Spinal cord (tissue), 10 donors: ENCODE measurements around the gene CYB5A. TPM values are rescaled to one million over a fixed set of nuclear protein-coding genes. Genes with fewer than 3 reads are reported as not detected.

Experiments
- DNase-seq, 6 donors: peaks; one replicate each; pipeline versions ENCODE4 v3.0.0 to v3.0.0-alpha.2; 2013 to 2015; ENCODE audit warnings: low spot score in 6 of 6, low read depth in 4 of 6
- H3K27ac ChIP-seq: one replicate; pipeline ENCODE4 v1.5.1; 2013; ENCODE audit warnings: low read depth, low read length, control low read depth
- H3K27me3 ChIP-seq: one replicate; pipeline ENCODE4 v1.6.1; 2013; ENCODE audit warnings: low read length; ENCODE audit not compliant: control insufficient read depth, insufficient read depth
- H3K36me3 ChIP-seq: one replicate; pipeline ENCODE4 v1.6.1; 2013; ENCODE audit warnings: low read length; ENCODE audit not compliant: control insufficient read depth, insufficient read depth
- H3K4me1 ChIP-seq: one replicate; pipeline ENCODE4 v1.6.1; 2013; ENCODE audit warnings: low read length; ENCODE audit not compliant: control insufficient read depth, insufficient read depth
- H3K4me3 ChIP-seq: one replicate; pipeline ENCODE4 v1.5.1; 2013; ENCODE audit warnings: low read depth, low read length, control low read depth
- H3K9me3 ChIP-seq: one replicate; pipeline ENCODE4 v1.6.1; 2013; ENCODE audit warnings: low read length; ENCODE audit not compliant: control insufficient read depth, insufficient read depth
- WGBS: methylation state at CpG from one replicate; pipeline ENCODE4 v1.1.5; 2013; ENCODE audit warnings: missing lambda C conversion rate; ENCODE audit not compliant: insufficient coverage; 5-methylcytosine and 5-hydroxymethylcytosine counted together
- polyA plus RNA-seq, 2 donors: library from polyadenylated mRNA; unstranded; fragments of 120-200 nt; gene quantifications; one replicate each; pipeline ENCODE4 v1.2.1, GENCODE V29; 2013; ENCODE audit not compliant: insufficient read length in 2 of 2
- total RNA-seq, 2 donors: library from RNA; depleted of rRNA in 1 of 2; stranded (reverse); fragments of 120-200 nt in 1 of 2; fragments of >200 nt in 1 of 2; gene quantifications; one replicate each; pipeline versions ENCODE4 v1.2.3 to v1.2.4, GENCODE V29; 2013 to 2014
- donor health status: healthy.

The CYB5A gene
- total and polyA plus RNA-seq, 4 donors: 36.2 to 95.7 (median 63.4) TPM

DNA sequence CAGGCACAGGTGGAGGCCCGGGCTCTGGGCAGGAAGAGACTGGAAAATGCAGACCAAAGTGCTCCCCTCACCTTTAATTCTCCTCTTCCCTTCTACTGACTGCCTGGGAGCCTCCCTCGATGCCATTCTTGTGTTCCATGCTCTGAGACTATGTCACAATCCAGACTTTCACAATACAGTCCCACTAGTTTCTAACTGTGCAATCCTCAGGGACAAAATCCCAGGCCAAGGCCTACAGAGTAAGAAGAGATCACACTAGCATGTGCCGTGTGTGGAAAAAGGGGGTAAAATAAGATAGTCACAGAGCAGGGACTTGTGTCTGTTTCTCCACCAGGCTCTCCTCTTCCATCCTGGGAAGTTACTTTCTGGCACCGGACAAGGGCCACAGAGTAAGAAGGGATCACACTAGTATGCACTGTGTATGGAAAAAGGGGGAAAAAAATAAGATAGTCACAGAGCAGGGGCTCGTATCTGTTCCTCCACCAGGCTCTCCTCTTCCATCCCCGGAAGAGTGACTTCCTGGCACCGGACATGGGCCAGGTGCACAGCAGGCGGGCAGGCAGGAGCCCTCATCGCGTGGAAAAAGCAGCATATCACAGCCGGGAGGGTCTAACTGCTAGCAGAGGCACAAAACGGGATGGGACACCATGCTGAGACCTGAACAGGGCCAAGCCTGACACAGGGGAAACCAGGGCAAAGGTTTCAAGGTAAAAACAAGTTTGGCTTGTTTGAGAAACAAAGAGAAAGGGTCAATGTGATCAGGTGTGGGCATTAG, 9.6 kb downstream of the CYB5A start:
- Histone ChIP-seq H3K9me3 (no peaks in the 10 kb centered on the region), H3K4me1 (peaks cover 19% of the 10 kb centered on the region), H3K4me3 (no peak overlapping the region), H3K27me3 (no peaks in the 10 kb centered on the region), H3K27ac (no peak overlapping the region), H3K36me3 (no peaks in the 10 kb centered on the region)
- 47% methylated on average over 9 of the region's 12 CpGs for WGBS
- no peak for DNase-seq

DNA sequence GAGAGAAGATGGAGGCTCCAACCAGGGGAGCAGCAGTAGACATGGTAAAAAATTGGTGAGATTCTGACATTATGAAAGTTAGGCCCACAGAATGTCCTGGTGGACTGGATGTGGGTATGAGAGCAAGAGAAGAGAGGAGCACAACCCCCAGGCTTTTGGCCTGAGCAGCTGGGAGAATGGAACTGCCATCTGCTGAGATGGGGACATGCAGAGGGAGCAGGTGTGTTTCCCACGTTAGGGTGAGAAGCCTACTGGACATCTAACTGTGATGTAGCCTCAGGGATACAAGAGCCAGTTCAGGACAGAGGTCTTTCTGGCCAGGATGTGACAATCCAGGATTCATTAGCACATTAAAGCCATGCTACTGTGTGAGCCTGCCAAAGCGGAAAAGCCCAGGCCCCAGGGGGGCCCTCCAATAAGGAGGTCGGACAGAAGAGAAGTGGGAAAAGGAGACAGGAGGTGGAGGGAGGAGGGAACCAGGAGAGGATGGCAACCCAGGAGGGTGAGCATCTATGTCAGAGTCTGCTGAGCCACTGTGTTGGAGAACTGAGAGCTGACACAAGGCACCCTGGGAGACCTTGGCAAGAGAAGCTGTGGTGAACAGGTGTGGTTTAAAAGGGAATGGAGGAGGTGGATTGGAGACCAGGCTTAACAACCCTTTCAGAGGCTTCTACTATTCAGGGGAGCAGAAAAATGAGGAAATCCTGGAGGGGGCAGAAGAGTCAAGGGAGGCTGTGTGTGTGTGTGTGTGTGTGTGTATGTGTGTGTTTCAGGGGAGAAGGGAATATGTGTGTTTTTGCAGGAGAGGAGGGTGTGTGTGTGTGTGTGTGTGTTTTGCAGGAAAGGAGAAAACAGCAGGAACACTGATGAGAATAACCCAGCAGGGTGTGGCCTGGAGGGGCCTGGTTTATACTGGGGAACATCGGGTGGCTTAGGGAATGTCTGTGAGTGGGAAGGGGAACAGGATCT, 10.5 kb downstream of the CYB5A start:
- Histone ChIP-seq H3K9me3 (no peaks in the 10 kb centered on the region), H3K27me3 (no peaks in the 10 kb centered on the region), H3K36me3 (no peaks in the 10 kb centered on the region), H3K27ac (no peak overlapping the region), H3K4me1 (peaks cover 19% of the 10 kb centered on the region), H3K4me3 (no peak overlapping the region)
- 29% methylated on average over 4 of the region's 4 CpGs for WGBS
- peak in 2 of 6 donors; percentile 45 to 51 for DNase-seq

DNA sequence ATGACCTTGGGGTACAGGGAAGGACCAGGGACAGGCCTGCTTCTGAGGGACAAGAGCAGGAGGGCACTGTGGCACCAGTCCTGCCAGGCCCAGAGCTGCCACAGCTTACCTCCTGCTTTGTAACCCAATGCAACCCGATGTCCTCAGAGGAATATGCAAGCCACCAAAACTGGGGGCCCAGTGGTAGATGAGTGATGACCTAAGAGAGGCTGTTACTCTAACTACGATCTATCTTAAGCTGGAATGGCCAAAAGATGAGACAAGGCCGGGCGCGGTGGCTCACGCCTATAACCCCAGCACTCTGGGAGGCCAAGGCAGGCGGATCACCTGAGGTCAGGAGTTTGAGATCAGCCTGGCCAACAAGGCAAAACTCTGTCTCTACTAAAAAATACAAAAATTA, 12.8 kb downstream of the CYB5A start:
- DNase-seq: no peak
- no peaks in the 10 kb centered on the region for H3K9me3 ChIP-seq
- no peaks in the 10 kb centered on the region for H3K27me3 ChIP-seq
- H3K4me1 ChIP-seq: peaks cover 13% of the 10 kb centered on the region
- no peak overlapping the region for H3K27ac ChIP-seq
- no peak overlapping the region for H3K4me3 ChIP-seq
- 94% methylated on average over 2 of the region's 7 CpGs for WGBS
- peaks cover 2% of the 10 kb centered on the region for H3K36me3 ChIP-seq

DNA sequence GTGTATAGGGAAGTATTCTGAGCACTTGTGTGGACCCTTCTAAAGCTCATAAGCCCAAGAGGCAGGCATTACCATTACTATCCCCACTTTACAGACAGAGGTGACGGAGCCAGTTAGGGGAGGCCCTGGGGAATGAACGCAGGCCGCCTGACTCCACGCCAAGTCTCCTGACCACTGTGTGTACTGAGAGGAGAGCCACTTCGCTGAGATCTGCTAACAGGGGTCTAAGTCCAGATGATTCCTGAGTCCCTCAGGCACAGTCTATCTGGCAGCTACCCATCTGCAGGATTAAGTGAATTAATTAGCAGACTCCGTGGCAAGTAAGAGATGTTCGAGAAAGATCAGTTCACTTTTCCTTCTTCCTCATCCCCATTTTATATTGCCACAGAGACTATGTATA, 13.7 kb downstream of the CYB5A start:
- H3K4me1 ChIP-seq: peaks cover 17% of the 10 kb centered on the region
- peaks cover 2% of the 10 kb centered on the region for H3K36me3 ChIP-seq
- no peaks in the 10 kb centered on the region for H3K27me3 ChIP-seq
- DNase-seq: peak in 1 of 6 donors; percentile 31
- no peaks in the 10 kb centered on the region for H3K9me3 ChIP-seq
- no peak overlapping the region for H3K4me3 ChIP-seq
- 75% methylated on average over 7 of the region's 7 CpGs for WGBS
- H3K27ac ChIP-seq: no peak overlapping the region

DNA sequence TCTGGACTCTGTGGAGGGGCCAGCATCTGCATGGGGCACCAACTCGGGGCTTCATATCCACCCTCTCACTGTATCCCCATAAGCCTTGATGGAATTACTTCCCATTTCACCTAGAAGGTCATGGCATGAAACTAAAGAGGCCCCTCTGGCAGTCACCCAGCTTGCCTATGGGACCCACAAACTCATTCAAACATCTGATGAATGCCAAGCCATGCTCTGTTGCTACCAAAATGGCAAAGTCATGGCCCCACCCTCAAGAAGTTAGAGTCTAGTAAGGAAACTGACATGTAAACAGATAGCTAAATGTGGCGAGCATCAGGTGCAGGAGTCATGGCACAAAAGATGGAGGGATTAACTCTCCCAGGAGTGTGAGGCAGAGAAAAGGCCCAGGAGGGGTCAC, 14.5 kb downstream of the CYB5A start:
- 94% methylated on average over 2 of the region's 2 CpGs for WGBS
- H3K9me3 ChIP-seq: no peaks in the 10 kb centered on the region
- no peaks in the 10 kb centered on the region for H3K27me3 ChIP-seq
- DNase-seq: no peak
- H3K4me3 ChIP-seq: no peak overlapping the region
- H3K4me1 ChIP-seq: peaks cover 14% of the 10 kb centered on the region
- no peak overlapping the region for H3K27ac ChIP-seq
- H3K36me3 ChIP-seq: peaks cover 2% of the 10 kb centered on the region

DNA sequence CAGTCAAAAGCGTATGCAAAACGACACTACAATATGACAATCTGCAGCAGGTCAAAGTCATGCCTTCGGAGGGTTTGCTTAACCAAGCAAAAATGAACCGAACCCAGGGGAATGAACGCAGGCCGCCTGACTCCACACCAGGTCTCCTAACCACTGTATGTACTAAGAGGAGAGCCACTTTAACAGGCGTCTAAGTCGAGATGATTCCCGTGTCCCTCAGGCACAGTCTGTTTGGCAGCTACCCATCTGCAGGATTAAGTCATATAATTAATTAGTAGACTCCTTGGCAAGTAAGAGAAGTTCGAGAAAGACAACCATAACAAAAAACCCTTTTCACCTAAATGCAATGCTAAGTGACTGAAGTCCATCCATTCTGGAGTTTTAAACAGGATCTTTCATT, 15.2 kb downstream of the CYB5A start:
- Histone ChIP-seq H3K36me3 (peaks cover 2% of the 10 kb centered on the region), H3K27ac (no peak overlapping the region), H3K4me3 (no peak overlapping the region), H3K27me3 (no peaks in the 10 kb centered on the region), H3K4me1 (peaks cover 12% of the 10 kb centered on the region), H3K9me3 (no peaks in the 10 kb centered on the region)
- DNase-seq: peak in 1 of 6 donors; percentile 9
- no CpG with 5 or more reads among the region's 10 CpGs for WGBS

DNA sequence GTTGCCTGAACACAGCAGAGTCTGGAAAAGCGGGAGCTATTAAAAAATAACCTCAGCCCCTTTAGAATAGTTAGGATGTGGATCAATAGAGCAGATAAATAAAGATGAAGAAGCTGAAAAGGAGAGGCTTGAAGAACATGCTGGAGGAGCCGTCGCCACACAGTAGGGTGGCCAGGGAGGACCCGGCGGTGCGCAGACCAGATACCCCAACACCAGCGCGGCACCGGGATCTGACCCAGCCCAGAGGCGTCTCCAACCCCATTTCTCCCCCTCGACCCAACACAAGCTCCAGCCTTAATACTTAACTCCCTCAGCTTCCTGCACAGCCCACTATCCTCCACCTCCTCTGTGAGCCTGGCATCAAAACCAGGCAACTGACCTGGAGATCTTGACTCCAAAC, 16.0 kb downstream of the CYB5A start:
- Histone ChIP-seq H3K27ac (no peak overlapping the region), H3K4me1 (peaks cover 4% of the 10 kb centered on the region), H3K27me3 (no peaks in the 10 kb centered on the region), H3K4me3 (no peak overlapping the region), H3K36me3 (peaks cover 2% of the 10 kb centered on the region), H3K9me3 (no peaks in the 10 kb centered on the region)
- WGBS: 91% methylated on average over 8 of the region's 11 CpGs
- DNase-seq: no peak

DNA sequence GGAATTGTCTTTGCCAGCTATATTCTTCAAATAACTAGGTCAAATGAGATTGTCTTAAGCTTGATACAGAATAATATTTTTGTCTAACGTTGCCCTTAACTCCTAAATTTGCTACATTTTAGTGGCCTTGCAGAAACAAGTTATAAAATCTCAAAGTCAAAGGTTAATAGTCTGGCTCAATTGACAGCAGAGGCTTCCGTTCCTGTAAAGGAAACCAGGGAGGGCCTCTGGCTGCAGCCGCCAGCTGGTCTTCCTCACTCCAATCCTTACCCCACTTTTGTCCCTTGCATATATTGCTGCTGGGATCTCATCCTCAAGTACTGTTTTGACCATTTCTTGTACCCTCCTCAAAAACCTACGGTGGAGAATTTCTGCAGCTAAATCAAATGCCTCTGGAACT, 17.1 kb downstream of the CYB5A start:
- H3K9me3 ChIP-seq: no peaks in the 10 kb centered on the region
- WGBS: 90% methylated on average over 3 of the region's 4 CpGs
- no peaks in the 10 kb centered on the region for H3K27me3 ChIP-seq
- H3K4me3 ChIP-seq: no peak overlapping the region
- H3K4me1 ChIP-seq: peaks cover 4% of the 10 kb centered on the region
- no peak overlapping the region for H3K27ac ChIP-seq
- no peak for DNase-seq
- H3K36me3 ChIP-seq: peaks cover 2% of the 10 kb centered on the region

DNA sequence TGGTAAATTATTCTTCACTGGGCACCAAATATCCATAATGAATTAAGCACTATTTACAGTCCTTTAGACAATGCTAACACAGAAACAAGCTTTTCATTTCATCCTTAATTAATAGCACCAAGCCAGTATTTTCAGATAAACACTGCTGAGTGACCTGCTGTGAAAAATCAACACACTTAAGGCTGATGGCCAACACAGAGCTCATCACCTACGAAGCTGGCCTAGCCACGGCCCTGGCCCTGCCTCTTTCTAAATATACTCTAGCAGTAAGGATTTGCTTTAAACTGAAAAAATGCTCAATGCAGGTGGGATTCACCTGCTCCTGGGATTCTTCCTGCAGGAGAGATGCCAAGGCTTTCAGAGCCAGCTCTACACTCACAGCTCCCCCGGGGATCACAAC, 18.4 kb downstream of the CYB5A start:
- peaks cover 4% of the 10 kb centered on the region for H3K36me3 ChIP-seq
- peaks cover 7% of the 10 kb centered on the region for H3K4me1 ChIP-seq
- no peak for DNase-seq
- WGBS: 64% methylated on average over 3 of the region's 3 CpGs
- H3K27me3 ChIP-seq: no peaks in the 10 kb centered on the region
- no peak overlapping the region for H3K27ac ChIP-seq
- H3K4me3 ChIP-seq: no peak overlapping the region
- no peaks in the 10 kb centered on the region for H3K9me3 ChIP-seq
